GM10266 (cell line): Measurements from ENCODE around the gene UBE2L3.

Experiments
- DNase-seq: peaks from one replicate; pipeline ENCODE4 v3.0.0; 2012; ENCODE audit errors: extremely low spot score
- TF ChIP-seq, protein P1 (sequence below): IDR thresholded peaks from 2 replicates; pipeline ENCODE4 v1.5.1; 2012; ENCODE audit warnings: mild to moderate bottlenecking, low read depth; ENCODE audit not compliant: control insufficient read depth, insufficient read depth; ENCODE audit errors: missing control alignments

Gene UBE2L3

DNA sequence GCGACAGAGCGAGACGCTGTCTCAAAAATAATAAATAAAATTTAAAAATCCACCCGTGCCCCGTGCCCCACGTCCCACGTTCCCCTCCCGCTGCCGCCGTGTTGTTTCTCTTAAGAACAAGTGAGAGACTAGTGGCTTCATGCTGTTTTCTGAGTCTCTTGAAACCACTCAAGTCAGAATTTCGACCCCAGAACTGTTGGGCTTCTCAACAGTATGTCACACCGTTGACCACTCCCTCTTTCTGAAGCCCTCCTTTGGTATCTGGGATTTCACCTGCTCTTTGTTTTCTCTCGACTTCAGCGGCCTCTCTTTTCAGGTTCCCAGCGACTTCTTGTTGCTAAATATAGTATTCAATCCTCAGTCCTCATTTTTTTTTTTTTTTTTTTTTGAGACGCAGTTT is 99.3 kb downstream of the UBE2L3 start:
- DNase-seq, result no peak
- TF ChIP-seq, protein P1, sequence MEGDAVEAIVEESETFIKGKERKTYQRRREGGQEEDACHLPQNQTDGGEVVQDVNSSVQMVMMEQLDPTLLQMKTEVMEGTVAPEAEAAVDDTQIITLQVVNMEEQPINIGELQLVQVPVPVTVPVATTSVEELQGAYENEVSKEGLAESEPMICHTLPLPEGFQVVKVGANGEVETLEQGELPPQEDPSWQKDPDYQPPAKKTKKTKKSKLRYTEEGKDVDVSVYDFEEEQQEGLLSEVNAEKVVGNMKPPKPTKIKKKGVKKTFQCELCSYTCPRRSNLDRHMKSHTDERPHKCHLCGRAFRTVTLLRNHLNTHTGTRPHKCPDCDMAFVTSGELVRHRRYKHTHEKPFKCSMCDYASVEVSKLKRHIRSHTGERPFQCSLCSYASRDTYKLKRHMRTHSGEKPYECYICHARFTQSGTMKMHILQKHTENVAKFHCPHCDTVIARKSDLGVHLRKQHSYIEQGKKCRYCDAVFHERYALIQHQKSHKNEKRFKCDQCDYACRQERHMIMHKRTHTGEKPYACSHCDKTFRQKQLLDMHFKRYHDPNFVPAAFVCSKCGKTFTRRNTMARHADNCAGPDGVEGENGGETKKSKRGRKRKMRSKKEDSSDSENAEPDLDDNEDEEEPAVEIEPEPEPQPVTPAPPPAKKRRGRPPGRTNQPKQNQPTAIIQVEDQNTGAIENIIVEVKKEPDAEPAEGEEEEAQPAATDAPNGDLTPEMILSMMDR, result no peak

DNA sequence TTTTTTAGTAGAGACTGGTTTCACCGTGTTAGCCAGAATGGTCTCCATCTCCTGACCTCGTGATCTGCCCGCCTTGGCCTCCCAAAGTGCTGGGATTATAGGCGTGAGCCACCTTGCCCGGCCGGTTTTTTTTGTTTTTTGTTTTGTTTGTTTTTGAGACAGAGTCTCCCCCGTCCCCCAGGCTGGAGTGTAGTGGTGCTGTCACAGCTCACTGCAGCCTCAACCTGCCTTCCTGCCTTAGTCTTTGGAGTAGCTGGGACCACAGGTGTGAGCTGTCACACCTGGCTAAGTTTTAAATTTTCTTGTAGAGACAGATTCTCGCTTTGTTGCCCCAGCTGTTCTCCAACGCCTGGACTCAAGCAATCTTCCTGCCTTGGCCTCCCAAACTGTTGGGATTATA is 101.5 kb downstream of the UBE2L3 start:
- TF ChIP-seq, protein P1, result no peak
- no peak for DNase-seq

DNA sequence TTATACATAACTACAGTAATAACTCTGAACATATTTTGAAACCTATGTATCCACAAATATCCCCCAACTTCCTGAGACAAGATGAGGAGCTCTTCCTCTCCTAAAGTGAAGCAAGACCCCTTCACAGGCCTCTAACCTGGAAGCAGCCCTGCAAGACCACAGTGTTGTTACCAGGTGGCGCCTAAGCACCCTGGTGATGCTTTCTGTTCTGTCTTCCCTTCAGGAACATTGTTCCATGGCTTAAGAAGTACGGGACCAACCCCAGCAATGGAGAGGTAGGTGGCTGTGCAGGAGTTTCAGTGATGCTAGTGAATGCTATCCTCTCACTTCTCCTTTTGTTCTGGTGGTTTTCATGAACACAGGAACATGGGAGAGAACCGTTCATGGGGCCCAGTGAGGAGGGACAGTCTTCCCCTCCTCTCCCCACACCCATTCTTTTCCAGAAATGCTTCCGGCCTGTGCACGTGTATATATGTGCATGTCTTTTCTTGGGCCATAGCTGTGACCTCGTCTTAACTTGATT is 104.7 kb downstream of the UBE2L3 start:
- no peak for DNase-seq
- TF ChIP-seq, protein P1, result no peak
